Central memory CD8-positive, alpha-beta T cell (primary cell): ENCODE data around the gene FEV.

Experiments
- ATAC-seq: fragments of 150-1000 bp; cut with Tn5 transposase; replicated peaks from 2 replicates; pipeline ENCODE4 v1.10.0; 2022; ENCODE audit warnings: mild to moderate bottlenecking, moderate FRiP score, moderate number of reproducible peaks; ENCODE audit not compliant: poor library complexity, severe bottlenecking; ENCODE audit errors: extremely low read depth
- DNase-seq, 2 donors: peaks; one replicate each; pipeline ENCODE4 v3.0.0; 2021; ENCODE audit warnings: low spot score in 2 of 2
- H3K27ac Mint-ChIP-seq: one replicate; pipeline ENCODE4 v1.8.0; 2022; ENCODE audit warnings: low read depth, mild to moderate bottlenecking, moderate library complexity, mixed read lengths
- H3K27me3 Mint-ChIP-seq: one replicate; pipeline ENCODE4 v1.8.0; 2022; ENCODE audit warnings: mixed read lengths
- H3K36me3 Mint-ChIP-seq: one replicate; pipeline ENCODE4 v1.8.0; 2022; ENCODE audit warnings: mild to moderate bottlenecking, moderate library complexity, mixed read lengths; ENCODE audit not compliant: insufficient read depth
- H3K4me1 Mint-ChIP-seq: one replicate; pipeline ENCODE4 v1.8.0; 2022; ENCODE audit warnings: mixed read lengths
- H3K4me3 Mint-ChIP-seq: one replicate; pipeline ENCODE4 v1.8.0; 2022; ENCODE audit warnings: mild to moderate bottlenecking, moderate library complexity, mixed read lengths
- H3K9me3 Mint-ChIP-seq: one replicate; pipeline ENCODE4 v1.8.0; 2022; ENCODE audit warnings: mixed read lengths

Gene FEV

DNA sequence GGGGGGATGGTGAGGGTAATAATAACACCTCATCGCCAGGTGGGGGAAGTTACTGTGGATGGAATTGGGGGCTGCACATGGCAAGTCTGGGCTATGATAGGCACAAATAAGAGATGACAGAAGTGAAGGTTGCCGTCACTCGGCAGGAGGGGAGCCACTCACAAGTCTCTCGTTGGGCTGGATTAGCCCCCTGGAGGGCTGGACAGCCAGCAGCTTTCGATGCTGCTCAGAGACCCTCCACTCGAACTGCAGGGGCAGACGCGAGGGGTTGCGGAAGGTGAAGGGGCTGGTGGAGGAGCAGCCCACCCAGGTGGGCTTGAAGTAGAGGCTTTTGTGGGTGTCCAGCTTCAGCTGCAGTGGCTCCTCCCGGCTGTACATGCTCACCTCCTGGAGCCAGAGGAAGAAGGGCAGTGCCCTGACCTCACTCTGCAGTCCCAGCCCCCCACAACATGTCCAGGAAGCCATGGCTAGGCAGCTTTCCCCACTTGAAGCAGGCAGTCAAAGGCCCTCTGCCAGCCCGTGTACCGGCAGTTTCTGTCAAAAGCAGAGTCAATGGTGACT, 38.1 kb upstream of the FEV start:
- no peaks in the 10 kb centered on the region for H3K36me3 Mint-ChIP-seq
- H3K27ac Mint-ChIP-seq, result no peak overlapping the region
- no peak for ATAC-seq
- H3K4me3 Mint-ChIP-seq, result no peak overlapping the region
- no peaks in the 10 kb centered on the region for H3K4me1 Mint-ChIP-seq
- no peaks in the 10 kb centered on the region for H3K9me3 Mint-ChIP-seq
- DNase-seq, result no peak
- H3K27me3 Mint-ChIP-seq, result peaks cover 48% of the 10 kb centered on the region

GRCh38 chr2:219022616-219023015, 37.6 kb upstream of the FEV start:
- H3K4me3 Mint-ChIP-seq, result no peak overlapping the region
- H3K27ac Mint-ChIP-seq, result no peak overlapping the region
- H3K4me1 Mint-ChIP-seq, result no peaks in the 10 kb centered on the region
- ATAC-seq (no peak), DNase-seq (no peak)
- peaks cover 43% of the 10 kb centered on the region for H3K27me3 Mint-ChIP-seq
- no peaks in the 10 kb centered on the region for H3K9me3 Mint-ChIP-seq
- H3K36me3 Mint-ChIP-seq, result no peaks in the 10 kb centered on the region

DNA sequence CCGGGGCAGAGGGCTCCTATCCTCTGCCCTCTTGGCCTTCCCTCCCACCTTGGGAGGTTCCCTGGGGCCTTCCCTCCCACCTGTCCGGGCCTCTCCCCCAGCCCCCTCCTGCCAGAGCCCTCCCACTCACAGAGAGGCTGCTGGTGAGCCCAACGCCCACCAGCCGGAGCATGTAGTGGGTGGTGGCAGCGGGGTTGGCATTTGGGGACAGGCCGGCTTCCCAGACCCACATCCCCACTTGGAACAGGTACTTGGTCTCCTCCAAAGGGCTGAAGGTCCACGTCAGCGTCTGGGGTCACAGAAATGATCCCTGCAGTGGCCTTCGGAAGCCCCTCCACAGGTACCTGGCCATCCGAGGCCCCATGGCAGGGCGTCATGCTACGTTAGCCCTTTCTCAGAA, 37.1 kb upstream of the FEV start:
- no peak for ATAC-seq
- Mint-ChIP-seq H3K4me1 (no peaks in the 10 kb centered on the region), H3K9me3 (no peaks in the 10 kb centered on the region)

DNA sequence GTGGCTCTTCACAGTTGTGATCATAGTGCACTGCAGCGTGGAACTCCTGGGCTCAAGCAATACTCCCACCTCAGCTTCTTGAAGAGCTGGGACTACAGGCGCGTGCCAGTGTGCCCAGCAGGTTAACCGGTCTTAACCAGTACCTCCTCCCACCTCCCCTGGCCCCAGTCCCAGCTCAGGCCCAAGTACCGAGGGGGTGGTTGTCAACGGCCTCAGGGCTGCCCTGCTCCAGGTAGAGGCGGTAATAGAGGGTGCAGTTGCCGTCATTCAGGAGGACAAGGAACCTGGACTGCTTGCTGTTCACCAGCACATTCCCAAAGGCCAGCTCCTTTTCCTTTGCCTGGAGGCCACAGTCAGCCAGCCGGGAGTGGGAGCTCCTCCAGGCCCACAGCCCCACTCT, 36.6 kb upstream of the FEV start:
- Mint-ChIP-seq H3K36me3 (peaks cover 2% of the 10 kb centered on the region), H3K4me1 (no peaks in the 10 kb centered on the region), H3K27me3 (peaks cover 36% of the 10 kb centered on the region), H3K27ac (no peak overlapping the region), H3K9me3 (no peaks in the 10 kb centered on the region), H3K4me3 (no peak overlapping the region)
- DNase-seq (no peak), ATAC-seq (no peak)

More for the DNA sequence above, 37.1 kb upstream of the FEV start:
- Mint-ChIP-seq H3K36me3 (no peaks in the 10 kb centered on the region), H3K4me3 (no peak overlapping the region), H3K27ac (no peak overlapping the region), H3K27me3 (peaks cover 37% of the 10 kb centered on the region)
- DNase-seq, result no peak

- Mint-ChIP-seq H3K36me3 (peaks cover 3% of the 10 kb centered on the region), H3K27ac (no peak overlapping the region), H3K4me3 (no peak overlapping the region), H3K4me1 (no peaks in the 10 kb centered on the region), H3K27me3 (peaks cover 35% of the 10 kb centered on the region), H3K9me3 (no peaks in the 10 kb centered on the region)
- ATAC-seq (no peak), DNase-seq (no peak)
These were observed 35.8 kb upstream of the FEV start for GRCh38 chr2:219020604-219021365.

GRCh38 chr2:219019436-219019835, 34.5 kb upstream of the FEV start:
- peaks cover 29% of the 10 kb centered on the region for H3K27me3 Mint-ChIP-seq
- H3K4me3 Mint-ChIP-seq, result no peak overlapping the region
- H3K9me3 Mint-ChIP-seq, result no peaks in the 10 kb centered on the region
- no peak for ATAC-seq
- peaks cover 3% of the 10 kb centered on the region for H3K36me3 Mint-ChIP-seq
- no peak overlapping the region for H3K27ac Mint-ChIP-seq
- H3K4me1 Mint-ChIP-seq, result no peaks in the 10 kb centered on the region
- DNase-seq, result no peak

DNA sequence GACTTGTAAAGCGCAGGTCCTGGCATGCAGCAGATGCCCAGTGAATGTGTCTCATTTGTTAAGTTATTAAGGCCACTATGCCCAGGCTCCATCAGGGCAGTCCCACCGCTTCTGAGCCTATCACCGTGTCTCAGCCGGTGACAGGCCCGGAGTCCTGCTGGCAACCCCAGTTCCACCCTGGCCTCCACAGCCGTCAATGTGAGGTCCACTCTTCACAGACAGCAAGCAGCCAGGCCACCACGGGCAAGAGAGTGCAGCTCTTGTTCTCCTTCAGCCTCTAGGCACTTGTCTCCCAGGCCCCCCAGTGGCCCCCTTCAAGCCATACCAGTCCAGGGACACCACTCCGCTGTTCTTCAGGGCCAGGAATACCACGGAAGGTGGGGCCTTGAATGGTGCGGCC, 33.7 kb upstream of the FEV start:
- Mint-ChIP-seq H3K27me3 (peaks cover 36% of the 10 kb centered on the region), H3K36me3 (peaks cover 3% of the 10 kb centered on the region), H3K4me3 (no peak overlapping the region), H3K4me1 (no peaks in the 10 kb centered on the region), H3K27ac (no peak overlapping the region), H3K9me3 (no peaks in the 10 kb centered on the region)
- ATAC-seq (no peak), DNase-seq (no peak)

- DNase-seq (no peak), ATAC-seq (no peak)
- peaks cover 40% of the 10 kb centered on the region for H3K27me3 Mint-ChIP-seq
- H3K9me3 Mint-ChIP-seq, result no peaks in the 10 kb centered on the region
- peaks cover 3% of the 10 kb centered on the region for H3K36me3 Mint-ChIP-seq
- H3K4me3 Mint-ChIP-seq, result no peak overlapping the region
- H3K27ac Mint-ChIP-seq, result no peak overlapping the region
- H3K4me1 Mint-ChIP-seq, result no peaks in the 10 kb centered on the region
These were observed 33.3 kb upstream of the FEV start for GRCh38 chr2:219018286-219018685.

DNA sequence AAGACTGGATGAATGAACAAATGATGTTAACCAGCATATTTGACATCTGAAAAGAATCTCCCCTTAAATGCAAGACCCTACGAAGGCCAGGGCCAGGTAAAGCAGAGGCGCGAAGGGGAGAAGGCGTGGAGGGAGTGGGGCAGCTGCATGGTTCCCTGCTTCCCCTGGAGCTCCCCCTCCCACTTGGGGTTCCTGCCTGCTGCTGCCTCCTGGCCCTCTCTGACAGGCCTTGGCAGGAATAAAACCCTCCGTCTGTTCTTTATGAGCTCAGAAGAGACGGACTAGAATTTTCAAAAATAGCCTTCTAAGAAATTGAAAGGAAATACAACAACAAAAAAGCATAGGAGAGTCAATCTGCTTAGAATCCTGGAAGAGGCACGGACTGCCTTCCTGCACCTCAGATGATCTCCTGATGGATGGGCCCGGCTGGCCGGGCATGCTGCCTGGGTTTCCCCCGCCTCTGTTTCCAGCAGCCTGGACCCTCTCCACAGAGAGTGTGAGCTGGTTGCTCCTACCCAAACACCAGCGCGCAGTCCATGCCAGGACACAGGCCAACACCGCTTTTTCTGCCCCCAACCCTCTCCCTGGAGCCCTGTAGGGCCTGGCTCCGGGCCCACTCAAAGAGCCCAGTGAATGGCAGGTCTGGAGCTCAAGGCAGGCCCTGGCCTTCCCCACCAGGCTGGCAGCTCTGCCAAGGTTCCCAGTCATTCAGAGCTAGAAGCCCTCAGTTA, 32.4 kb upstream of the FEV start:
- no peak overlapping the region for H3K27ac Mint-ChIP-seq
- no peaks in the 10 kb centered on the region for H3K4me1 Mint-ChIP-seq
- DNase-seq, result no peak
- H3K9me3 Mint-ChIP-seq, result no peaks in the 10 kb centered on the region
- no peak for ATAC-seq
- no peak overlapping the region for H3K4me3 Mint-ChIP-seq
- H3K36me3 Mint-ChIP-seq, result peaks cover 3% of the 10 kb centered on the region
- H3K27me3 Mint-ChIP-seq, result peaks cover 35% of the 10 kb centered on the region

DNA sequence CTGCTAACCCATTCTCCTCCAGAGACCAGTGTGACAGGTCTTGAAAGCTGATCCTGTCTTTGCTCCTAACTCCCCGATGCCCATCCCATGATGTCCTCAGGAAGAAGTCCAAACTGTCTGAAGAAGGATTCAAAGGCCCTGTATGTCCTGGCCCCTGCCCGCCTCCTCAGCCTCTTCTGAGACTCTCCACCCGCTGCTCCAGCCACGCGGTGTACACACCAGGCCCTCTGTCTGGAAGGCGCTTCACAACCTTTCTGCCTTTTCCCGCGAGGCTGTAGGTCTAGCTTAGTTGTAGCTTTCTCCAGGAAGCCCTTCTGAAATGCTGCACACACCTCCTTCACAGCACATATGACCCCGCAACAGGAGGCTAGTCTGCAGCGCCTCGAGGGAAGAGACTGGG, 31.7 kb upstream of the FEV start:
- Mint-ChIP-seq H3K4me1 (no peaks in the 10 kb centered on the region), H3K4me3 (no peak overlapping the region), H3K27ac (no peak overlapping the region), H3K9me3 (no peaks in the 10 kb centered on the region), H3K36me3 (peaks cover 3% of the 10 kb centered on the region), H3K27me3 (peaks cover 31% of the 10 kb centered on the region)
- DNase-seq (no peak), ATAC-seq (no peak)

DNA sequence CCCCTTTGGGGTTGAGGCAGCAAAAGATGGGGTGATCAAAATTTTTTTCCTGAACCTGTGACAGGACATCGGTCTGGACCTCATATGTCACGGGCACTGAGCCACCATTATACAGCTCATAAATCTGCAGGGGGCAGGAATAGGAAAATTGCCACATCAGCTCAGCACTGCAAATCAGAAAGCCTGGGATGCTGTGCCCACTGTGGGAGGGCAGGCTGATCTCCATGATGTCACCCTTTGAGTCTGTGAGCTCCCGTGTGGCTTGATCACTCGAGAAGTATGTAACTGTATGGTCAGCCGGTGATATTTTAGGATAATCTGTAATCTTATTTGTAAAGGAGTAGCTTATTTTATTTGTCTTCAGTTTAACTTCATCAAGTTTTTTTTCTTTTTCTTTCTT, 25.9 kb upstream of the FEV start:
- Mint-ChIP-seq H3K27ac (no peak overlapping the region), H3K4me1 (no peaks in the 10 kb centered on the region), H3K27me3 (peaks cover 60% of the 10 kb centered on the region), H3K9me3 (no peaks in the 10 kb centered on the region), H3K4me3 (no peak overlapping the region), H3K36me3 (no peaks in the 10 kb centered on the region)
- ATAC-seq (no peak), DNase-seq (no peak)

GRCh38 chr2:219010162-219010756, 25.3 kb upstream of the FEV start:
- no peaks in the 10 kb centered on the region for H3K4me1 Mint-ChIP-seq
- no peaks in the 10 kb centered on the region for H3K9me3 Mint-ChIP-seq
- no peak for DNase-seq
- no peaks in the 10 kb centered on the region for H3K36me3 Mint-ChIP-seq
- ATAC-seq, result peak; percentile 28
- H3K27ac Mint-ChIP-seq, result no peak overlapping the region
- H3K27me3 Mint-ChIP-seq, result peaks cover 66% of the 10 kb centered on the region
- no peak overlapping the region for H3K4me3 Mint-ChIP-seq

DNA sequence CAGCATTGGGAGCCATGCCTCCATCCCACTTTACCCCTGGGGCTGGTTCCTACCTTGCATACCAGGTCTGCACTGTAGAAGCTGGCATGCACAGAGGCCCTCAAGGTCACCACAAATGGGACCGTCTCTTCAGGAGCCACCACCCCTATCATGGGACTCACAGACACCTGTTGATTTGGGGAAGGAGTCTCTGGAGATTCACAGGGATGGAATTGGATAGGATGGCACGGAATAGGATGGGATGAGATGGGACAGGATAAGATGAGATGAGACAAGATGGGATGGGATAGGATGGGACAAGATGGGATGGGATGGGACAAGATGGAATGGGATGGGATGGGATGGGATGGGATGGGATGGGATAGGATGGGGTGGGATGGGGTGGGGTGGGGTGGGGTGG, 24.3 kb upstream of the FEV start:
- Mint-ChIP-seq H3K36me3 (no peaks in the 10 kb centered on the region), H3K27ac (no peak overlapping the region), H3K4me1 (peaks cover 6% of the 10 kb centered on the region), H3K27me3 (peaks cover 69% of the 10 kb centered on the region), H3K9me3 (no peaks in the 10 kb centered on the region), H3K4me3 (no peak overlapping the region)
- no peak for DNase-seq
- no peak for ATAC-seq
